ENCODE measurements around the gene MAPKAPK2.
A peak's percentile ranks its signal among the peaks of the same experiment; 100 is the strongest.

MAPKAPK2 gene

GRCh38 chr1:206674236-206674635, 10.5 kb upstream of the MAPKAPK2 start:
- no peaks in the 10 kb centered on the region for H3K27me3 ChIP-seq (replicated peaks; ENCODE audit: insufficient read depth, low read length)
- peaks cover 19% of the 10 kb centered on the region for H3F3A ChIP-seq (ENCODE audit: insufficient read depth, low read length)
- H3K9me3 ChIP-seq (replicated peaks; ENCODE audit: insufficient read depth, low read length) = no peaks in the 10 kb centered on the region
- H3K27ac ChIP-seq (ENCODE audit: low read length) = no peak overlapping the region
- H3K4me2 ChIP-seq (ENCODE audit: low read depth, low read length) = no peak overlapping the region
- H3K36me3 ChIP-seq (replicated peaks; ENCODE audit: insufficient read depth, low read length) = no peaks in the 10 kb centered on the region
- TF ChIP-seq, protein P1, sequence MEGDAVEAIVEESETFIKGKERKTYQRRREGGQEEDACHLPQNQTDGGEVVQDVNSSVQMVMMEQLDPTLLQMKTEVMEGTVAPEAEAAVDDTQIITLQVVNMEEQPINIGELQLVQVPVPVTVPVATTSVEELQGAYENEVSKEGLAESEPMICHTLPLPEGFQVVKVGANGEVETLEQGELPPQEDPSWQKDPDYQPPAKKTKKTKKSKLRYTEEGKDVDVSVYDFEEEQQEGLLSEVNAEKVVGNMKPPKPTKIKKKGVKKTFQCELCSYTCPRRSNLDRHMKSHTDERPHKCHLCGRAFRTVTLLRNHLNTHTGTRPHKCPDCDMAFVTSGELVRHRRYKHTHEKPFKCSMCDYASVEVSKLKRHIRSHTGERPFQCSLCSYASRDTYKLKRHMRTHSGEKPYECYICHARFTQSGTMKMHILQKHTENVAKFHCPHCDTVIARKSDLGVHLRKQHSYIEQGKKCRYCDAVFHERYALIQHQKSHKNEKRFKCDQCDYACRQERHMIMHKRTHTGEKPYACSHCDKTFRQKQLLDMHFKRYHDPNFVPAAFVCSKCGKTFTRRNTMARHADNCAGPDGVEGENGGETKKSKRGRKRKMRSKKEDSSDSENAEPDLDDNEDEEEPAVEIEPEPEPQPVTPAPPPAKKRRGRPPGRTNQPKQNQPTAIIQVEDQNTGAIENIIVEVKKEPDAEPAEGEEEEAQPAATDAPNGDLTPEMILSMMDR (IDR thresholded peaks at IDR 0.05; ENCODE audit: low read length) = no peak
- TF ChIP-seq EZH2 (optimal IDR thresholded peaks at IDR 0.05; ENCODE audit: low read depth, low read length) = no peak
- no peak for TF ChIP-seq EZH2phosphoT487 (IDR thresholded peaks at IDR 0.05; ENCODE audit: low read length)
- no peaks in the 10 kb centered on the region for H3K79me2 ChIP-seq (ENCODE audit: low read length)
- no peak for DNase-seq
- no peak overlapping the region for H2AFZ ChIP-seq (ENCODE audit: low read length)
- H3K9me2 ChIP-seq (replicated peaks; ENCODE audit: insufficient read depth, low read length) = no peaks in the 10 kb centered on the region
- no peak overlapping the region for H3K4me3 ChIP-seq (ENCODE audit: low read length)
- H3K4me1 ChIP-seq (ENCODE audit: low read length) = peaks cover 52% of the 10 kb centered on the region
- no peaks in the 10 kb centered on the region for H4K20me1 ChIP-seq (ENCODE audit: insufficient read depth, low read length)
- H3K9ac ChIP-seq (ENCODE audit: low read length) = no peak overlapping the region

GRCh38 chr1:206674745-206675175, 9.9 kb upstream of the MAPKAPK2 start:
- Histone ChIP-seq H4K20me1 (ENCODE audit: insufficient read depth, low read length) (no peaks in the 10 kb centered on the region), H3K9me2 (replicated peaks; ENCODE audit: insufficient read depth, low read length) (no peaks in the 10 kb centered on the region), H3K9me3 (replicated peaks; ENCODE audit: insufficient read depth, low read length) (no peaks in the 10 kb centered on the region), H3K4me3 (ENCODE audit: low read length) (no peak overlapping the region), H3K4me2 (ENCODE audit: low read depth, low read length) (no peak overlapping the region), H3K9ac (ENCODE audit: low read length) (no peak overlapping the region), H3K79me2 (ENCODE audit: low read length) (no peaks in the 10 kb centered on the region), H3K27me3 (replicated peaks; ENCODE audit: insufficient read depth, low read length) (no peaks in the 10 kb centered on the region), H2AFZ (ENCODE audit: low read length) (no peak overlapping the region), H3K27ac (ENCODE audit: low read length) (no peak overlapping the region), H3F3A (ENCODE audit: insufficient read depth, low read length) (peaks cover 21% of the 10 kb centered on the region), H3K36me3 (replicated peaks; ENCODE audit: insufficient read depth, low read length) (no peaks in the 10 kb centered on the region), H3K4me1 (ENCODE audit: low read length) (peaks cover 54% of the 10 kb centered on the region)
- no peak for TF ChIP-seq EZH2 (optimal IDR thresholded peaks at IDR 0.05; ENCODE audit: low read depth, low read length)
- no peak for TF ChIP-seq EZH2phosphoT487 (IDR thresholded peaks at IDR 0.05; ENCODE audit: low read length)
- TF ChIP-seq, protein P1 (IDR thresholded peaks at IDR 0.05; ENCODE audit: low read length) = no peak
- DNase-seq = no peak

DNA sequence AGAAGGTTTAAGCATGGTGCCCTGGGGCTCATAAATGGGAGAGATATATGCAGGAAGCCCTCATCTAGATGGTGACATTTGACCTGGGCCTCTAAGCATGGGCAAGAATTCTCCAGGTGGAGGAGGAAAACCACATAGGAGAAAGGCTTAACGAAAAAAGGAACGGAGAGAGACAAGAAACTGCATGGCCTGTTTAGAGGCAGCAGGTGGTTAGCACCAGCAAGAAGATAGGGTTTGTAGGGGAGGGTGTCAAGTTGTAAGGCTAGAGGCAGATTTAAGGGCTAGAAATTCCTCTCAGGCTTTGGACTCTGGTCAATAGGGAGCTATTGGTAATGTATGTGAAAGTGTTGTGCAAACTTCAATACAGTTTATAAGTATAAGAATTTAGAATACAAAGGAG, 8.2 kb upstream of the MAPKAPK2 start:
- H3K9me3 ChIP-seq (replicated peaks; ENCODE audit: insufficient read depth, low read length) = no peaks in the 10 kb centered on the region
- no peak overlapping the region for H3K9ac ChIP-seq (ENCODE audit: low read length)
- H3K9me2 ChIP-seq (replicated peaks; ENCODE audit: insufficient read depth, low read length) = no peaks in the 10 kb centered on the region
- peak; percentile 57 for DNase-seq
- H3F3A ChIP-seq (ENCODE audit: insufficient read depth, low read length) = peaks cover 28% of the 10 kb centered on the region
- peaks cover 71% of the 10 kb centered on the region for H3K4me1 ChIP-seq (ENCODE audit: low read length)
- H4K20me1 ChIP-seq (ENCODE audit: insufficient read depth, low read length) = no peaks in the 10 kb centered on the region
- no peaks in the 10 kb centered on the region for H3K27me3 ChIP-seq (replicated peaks; ENCODE audit: insufficient read depth, low read length)
- H3K4me2 ChIP-seq (ENCODE audit: low read depth, low read length) = peak overlapping the region; percentile 14; the same call in 1 of the 2 replicates
- no peak overlapping the region for H2AFZ ChIP-seq (ENCODE audit: low read length)
- H3K4me3 ChIP-seq (ENCODE audit: low read length) = no peak overlapping the region
- TF ChIP-seq EZH2phosphoT487 (IDR thresholded peaks at IDR 0.05; ENCODE audit: low read length) (no peak), EZH2 (optimal IDR thresholded peaks at IDR 0.05; ENCODE audit: low read depth, low read length) (no peak)
- TF ChIP-seq, protein P1 (IDR thresholded peaks at IDR 0.05; ENCODE audit: low read length) = no peak
- no peaks in the 10 kb centered on the region for H3K79me2 ChIP-seq (ENCODE audit: low read length)
- no peak overlapping the region; the same call in 1 of the 2 replicates for H3K27ac ChIP-seq (ENCODE audit: low read length)
- no peaks in the 10 kb centered on the region for H3K36me3 ChIP-seq (replicated peaks; ENCODE audit: insufficient read depth, low read length)

Data from MM.1S (cell line).